Amniotic epithelial cell (primary cell): Measurements from ENCODE around the gene MAGI3.
"Not testable (repeated sequence)": the region's sequence is repeated elsewhere in the genome, so short reads cannot be mapped to it uniquely, and the experiment has no call there.

Source experiments
- DNase-seq: peaks from one replicate; pipeline ENCODE4 v3.0.0-alpha.2; 2010; ENCODE audit warnings: low read depth

Gene MAGI3

DNA sequence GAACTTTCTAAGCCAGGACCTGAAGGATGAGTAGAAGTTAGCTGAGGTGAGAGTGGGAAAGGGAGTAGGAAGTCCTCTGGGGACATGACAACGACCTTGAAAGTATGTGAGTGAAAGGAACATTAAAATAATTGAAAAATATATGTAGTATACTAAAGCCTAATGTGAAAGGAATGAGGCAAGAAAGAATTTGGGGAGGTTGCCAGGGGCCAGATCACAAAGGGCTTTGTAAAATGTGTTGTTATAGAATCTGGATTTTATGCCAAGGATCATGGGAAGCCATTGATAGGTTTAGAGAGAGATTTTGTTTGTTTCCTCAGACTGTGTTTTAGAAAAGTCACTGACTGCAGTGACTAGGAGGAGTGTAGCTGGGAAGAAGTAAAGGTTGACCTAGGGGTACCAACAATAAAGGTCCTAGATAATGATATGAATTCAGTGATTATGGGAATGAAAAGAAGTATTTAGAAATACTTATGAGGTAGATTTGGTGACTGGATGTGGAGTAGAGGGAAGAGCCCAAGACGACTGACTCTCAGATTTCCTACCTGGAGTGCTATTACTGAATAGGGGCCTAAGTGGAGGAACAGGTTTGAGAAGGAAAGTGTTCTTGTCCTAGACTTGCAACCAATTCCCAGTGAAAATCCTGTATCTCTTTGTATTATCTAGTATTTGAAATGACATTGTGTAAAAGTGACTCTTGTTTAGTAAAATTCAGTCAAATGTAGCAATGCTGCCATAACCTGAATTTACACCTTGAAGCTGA, 189.1 kb downstream of the MAGI3 start:
- no peak for DNase-seq

DNA sequence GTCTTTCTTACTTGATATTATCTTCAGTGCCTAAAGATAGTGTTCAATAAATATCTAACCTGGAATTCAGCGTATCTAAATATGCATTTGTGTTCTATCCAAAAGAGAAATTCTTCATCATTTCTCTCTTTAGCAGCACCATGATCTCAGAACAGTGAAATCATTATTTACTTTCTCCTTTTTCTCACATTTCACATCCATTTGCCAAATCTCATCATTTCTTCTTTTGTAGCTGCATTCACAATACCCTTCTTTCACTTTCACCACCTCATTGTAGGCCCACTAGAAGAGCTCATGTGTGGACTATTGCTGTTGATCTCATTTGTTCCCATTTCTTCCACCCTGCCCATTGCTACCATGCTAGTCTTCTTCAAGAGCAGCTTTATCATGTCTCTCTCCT, 191.0 kb downstream of the MAGI3 start:
- DNase-seq: no peak

DNA sequence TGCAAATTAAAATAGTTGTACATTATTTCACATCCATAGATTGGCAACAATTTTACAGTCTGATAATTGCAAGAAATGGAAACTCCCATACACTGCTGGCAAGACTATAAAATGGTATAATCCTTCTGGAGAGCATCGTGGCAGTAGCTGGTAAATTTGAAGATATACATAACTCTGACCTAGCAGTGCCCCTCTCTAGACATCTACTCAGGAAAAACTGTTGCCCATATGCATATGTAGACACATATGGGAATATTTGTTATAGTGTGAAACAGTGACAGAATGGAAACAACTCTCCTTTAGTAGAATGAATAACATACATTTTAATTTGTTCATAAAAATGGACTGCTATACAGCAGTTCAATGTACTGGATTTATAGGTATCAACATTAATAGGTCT, 191.8 kb downstream of the MAGI3 start:
- DNase-seq: no peak

DNA sequence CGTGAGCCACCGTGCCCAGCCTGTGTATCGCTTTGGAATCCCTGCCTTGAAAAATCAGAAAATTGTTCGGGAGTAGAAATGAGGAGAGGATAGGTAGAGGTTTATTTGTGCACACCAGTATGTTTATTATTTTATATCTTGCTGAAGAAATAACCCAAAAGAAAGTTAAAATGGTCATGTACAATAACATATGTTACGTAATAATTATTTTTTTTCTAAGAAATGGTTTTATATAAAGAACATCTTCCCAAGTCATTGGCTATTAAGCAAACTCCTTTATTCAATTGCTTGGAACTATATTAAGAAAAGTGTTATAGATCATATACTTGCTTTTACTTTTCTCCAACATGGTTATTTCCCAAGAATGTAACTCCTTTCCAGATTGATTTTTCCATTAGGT, 197.2 kb downstream of the MAGI3 start:
- no peak for DNase-seq

DNA sequence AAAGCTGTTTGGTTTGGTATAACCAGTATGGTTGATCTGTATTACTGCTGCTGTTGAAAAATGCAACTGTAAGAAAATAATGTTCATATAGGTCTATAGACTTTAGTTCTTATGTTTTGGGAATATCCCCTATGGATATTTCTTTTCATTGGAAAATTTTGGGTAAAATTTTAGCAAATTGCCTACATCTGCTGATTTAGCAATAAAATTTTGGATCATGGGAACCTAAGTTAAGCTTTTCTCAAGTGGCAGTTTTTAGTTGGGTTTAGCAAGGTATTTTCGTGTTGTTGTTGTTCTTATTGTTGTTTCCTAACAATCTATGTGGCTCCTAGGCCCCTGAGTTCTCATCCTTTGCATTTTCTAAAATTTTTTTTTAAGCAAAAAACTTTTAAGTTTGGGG, 201.9 kb downstream of the MAGI3 start:
- DNase-seq: no peak

- no peak for DNase-seq
These were observed 203.4 kb downstream of the MAGI3 start for GRCh38 chr1:113593550-113594297.

DNA sequence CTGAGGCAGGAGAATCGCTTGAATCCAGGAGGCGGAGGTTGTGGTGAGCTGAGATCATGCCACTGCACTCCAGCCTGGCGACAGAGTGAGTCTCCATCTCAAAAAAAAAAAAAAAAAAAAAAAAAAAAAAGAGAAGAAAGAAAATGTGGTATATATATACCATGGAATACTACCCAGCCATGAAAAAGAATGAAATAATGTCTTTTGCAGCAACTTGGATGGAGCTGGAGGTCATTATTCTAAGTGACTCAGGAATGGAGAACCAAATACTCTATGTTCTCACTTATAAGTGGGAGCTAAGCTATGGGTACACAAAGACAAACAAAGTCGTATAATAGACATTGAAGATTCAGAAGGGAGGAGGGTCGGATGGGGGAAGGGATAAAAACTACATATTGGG, 214.2 kb downstream of the MAGI3 start:
- not testable (repeated sequence) for DNase-seq

- no peak for DNase-seq
These were observed 214.8 kb downstream of the MAGI3 start for GRCh38 chr1:113605146-113605545.

GRCh38 chr1:113608399-113608798, 218.1 kb downstream of the MAGI3 start:
- no peak for DNase-seq

DNA sequence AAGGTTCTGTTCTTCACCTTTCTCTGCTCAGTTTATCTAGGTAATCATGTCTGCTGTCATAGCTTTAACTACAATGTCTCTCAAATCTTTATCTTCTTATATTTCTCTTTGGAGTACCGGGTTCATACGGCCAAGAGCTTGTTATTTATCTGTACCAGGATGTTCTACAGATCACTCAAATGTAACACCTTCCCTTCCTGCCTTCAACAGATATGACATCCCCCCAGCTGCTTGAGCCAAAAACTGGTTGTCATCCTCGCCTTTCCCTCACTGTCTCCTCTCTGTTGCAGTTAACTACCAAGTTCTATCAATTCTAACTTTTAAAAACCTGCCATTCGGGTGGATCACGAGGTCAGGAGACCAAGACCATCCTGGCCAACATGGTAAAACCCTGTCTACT, 220.1 kb downstream of the MAGI3 start:
- DNase-seq: no peak

GRCh38 chr1:113615425-113615824, 225.1 kb downstream of the MAGI3 start:
- peak; percentile 24 for DNase-seq

GRCh38 chr1:113616156-113616555, 225.8 kb downstream of the MAGI3 start:
- no peak for DNase-seq

- peak; percentile 26 for DNase-seq
These were observed 227.3 kb downstream of the MAGI3 start for GRCh38 chr1:113617438-113618141.

GRCh38 chr1:113628997-113629396, 238.7 kb downstream of the MAGI3 start:
- DNase-seq: no peak

DNA sequence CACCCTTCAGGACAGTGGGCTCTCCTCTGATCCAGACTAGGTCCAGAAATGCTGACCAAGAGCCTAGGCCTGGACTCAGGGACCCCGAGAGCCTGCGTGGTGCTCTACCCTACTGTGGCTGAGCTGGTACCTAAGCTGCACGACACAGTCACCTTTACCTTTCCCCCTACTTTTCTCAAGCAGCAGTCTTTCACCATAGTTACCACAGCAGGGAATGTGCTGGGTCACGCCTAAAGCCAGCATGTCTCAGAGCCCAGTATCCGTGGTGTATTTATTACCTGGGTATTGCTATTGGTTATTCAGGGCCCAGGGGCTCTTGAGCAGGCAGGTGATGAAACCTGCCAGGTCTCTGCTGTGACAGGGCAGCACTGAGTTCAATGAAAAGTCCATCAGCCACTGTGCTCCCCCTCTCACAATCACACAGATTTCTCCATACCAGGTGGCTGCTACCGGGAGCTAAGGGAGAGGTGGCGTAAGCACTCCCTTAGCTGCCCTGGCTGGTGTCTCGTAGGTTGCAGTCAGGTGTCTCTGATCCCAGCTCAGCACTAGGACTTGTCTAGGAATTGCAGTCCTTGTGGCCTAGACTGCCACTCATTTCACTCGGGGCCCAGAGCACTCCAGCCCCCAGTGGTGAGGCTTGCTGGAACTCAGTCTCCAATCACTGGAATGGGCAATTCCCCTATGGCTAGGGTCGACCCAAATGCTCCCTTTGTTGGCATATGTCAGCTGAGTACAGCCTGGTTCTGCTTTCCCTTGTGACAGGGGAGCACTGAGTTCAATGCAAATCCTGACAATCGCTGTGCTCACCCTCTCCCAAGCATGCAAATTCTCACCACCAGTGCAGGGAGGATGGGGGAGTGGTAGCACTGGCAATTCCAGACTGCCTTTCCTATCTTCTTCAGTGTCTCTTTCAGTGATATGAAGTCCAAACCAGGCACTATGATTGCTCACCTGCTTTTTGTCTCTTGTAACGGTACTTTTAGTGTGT, 240.3 kb downstream of the MAGI3 start:
- DNase-seq: no peak

DNA sequence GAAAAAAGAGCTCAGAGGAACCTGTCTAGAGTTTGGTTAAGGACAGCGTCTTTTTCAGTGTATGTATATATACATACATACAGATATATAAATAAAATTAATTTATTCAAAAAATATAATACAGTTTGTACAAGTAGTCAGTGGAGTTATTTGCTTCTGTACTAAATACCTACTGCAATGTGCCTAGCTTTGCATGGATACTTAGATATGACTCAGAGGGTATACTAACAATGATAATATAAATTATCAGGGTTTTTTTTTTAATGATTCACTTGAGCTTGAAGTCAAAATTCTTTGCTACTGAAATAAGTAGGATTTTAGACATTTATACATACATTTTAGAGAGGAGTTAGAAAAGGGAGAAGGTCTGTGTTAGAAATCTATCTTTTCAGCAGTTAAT, 251.1 kb downstream of the MAGI3 start:
- DNase-seq: no peak

- no peak for DNase-seq
These were observed 256.8 kb downstream of the MAGI3 start for GRCh38 chr1:113647164-113647563.

GRCh38 chr1:113648478-113648877, 258.2 kb downstream of the MAGI3 start:
- no peak for DNase-seq

- DNase-seq: peak; percentile 14
These were observed 262.5 kb downstream of the MAGI3 start for GRCh38 chr1:113652771-113653170.

GRCh38 chr1:113653741-113654140, 263.4 kb downstream of the MAGI3 start:
- DNase-seq: no peak

- no peak for DNase-seq
These were observed 264.6 kb downstream of the MAGI3 start for GRCh38 chr1:113654883-113655282.

- no peak for DNase-seq
These were observed 266.8 kb downstream of the MAGI3 start for GRCh38 chr1:113657126-113657525.
